ENCODE results near the gene EEF1G.

The EEF1G gene

GRCh38 chr11:62554387-62555167 is 19.1 kb downstream of the EEF1G start:
- H3K4me1 ChIP-seq (ENCODE audit: control insufficient read depth, insufficient read depth, low read length): peaks cover 6% of the 10 kb centered on the region; the same call in 1 of the 2 replicates

GRCh38 chr11:62553839-62554361 is 19.8 kb downstream of the EEF1G start:
- peaks cover 7 to 26% of the 10 kb centered on the region in 2 experiments; a peak in 2 of 3 replicates for H3K36me3 ChIP-seq (ENCODE audit: control insufficient read depth in 2 of 2, insufficient read depth in 1 of 2, low read length in 2 of 2)
- no peak for TF ChIP-seq YY1 (tag by site-specific recombination; IDR thresholded peaks at IDR 0.05)
- peak; percentile 17 for TF ChIP-seq ZBTB48 (tag by site-specific recombination; IDR thresholded peaks at IDR 0.05)
- TF ChIP-seq ZBTB11 (tag by site-specific recombination; conservative IDR thresholded peaks at IDR 0.05; ENCODE audit: low read depth): no peak
- no peak for TF ChIP-seq ZNF416 (tag by site-specific recombination; IDR thresholded peaks at IDR 0.05)
- TF ChIP-seq ZNF221 (tag by site-specific recombination; IDR thresholded peaks at IDR 0.05; ENCODE audit: borderline replicate concordance): no peak
- TF ChIP-seq ZNF658 (tag by site-specific recombination; IDR thresholded peaks at IDR 0.05): no peak
- no peak for TF ChIP-seq ZBTB17 (tag by site-specific recombination; IDR thresholded peaks at IDR 0.05)
- TF ChIP-seq GLI2 (tag by site-specific recombination; IDR thresholded peaks at IDR 0.05; ENCODE audit: borderline replicate concordance, low read depth): no peak
- 0 out of 2 replicates have a peak, but pooled peaks have one; percentile 15 for TF ChIP-seq HIC1 (tag by site-specific recombination; IDR thresholded peaks at IDR 0.05)
- peak; percentile 76; the same call in 1 of the 2 replicates for TF ChIP-seq SP7 (tag by site-specific recombination; IDR thresholded peaks at IDR 0.05)
- POLR2A ChIA-PET: interaction anchor here (0.6 to 5.7 kb wide), 9 partner anchors 8 to 288 kb away, joined by 3 to 53 read pairs (median 5); partner anchors contain the start of genes AHNAK, B3GAT3, C11orf98 and CSKMT
- peaks cover 6% of the 10 kb centered on the region; the same call in 1 of the 2 replicates for H3K4me1 ChIP-seq (ENCODE audit: control insufficient read depth, insufficient read depth, low read length)
- CTCF ChIA-PET: interaction anchor here (1.0 to 4.0 kb wide), 4 partner anchors 11 to 158 kb away, joined by 3 to 30 read pairs (median 11); no protein-coding TSS in a partner anchor
- H3K4me3 ChIP-seq (ENCODE audit: low read depth, low read length): no peak overlapping the region
- no peaks in the 10 kb centered on the region for H3K9me3 ChIP-seq (ENCODE audit: control insufficient read depth, insufficient read depth, low read depth, low read length)
- no peak overlapping the region for H3K27ac ChIP-seq (ENCODE audit: extremely low read depth, low read depth, low read length)

More at GRCh38 chr11:62554387-62555167, 19.1 kb downstream of the EEF1G start:
- ChIA-PET CTCF (interaction anchor here (1.3 to 4.0 kb wide), 5 partner anchors 12 to 159 kb away, joined by 5 to 30 read pairs (median 10); no protein-coding TSS in a partner anchor), POLR2A (interaction anchor here (0.6 to 5.7 kb wide), 4 partner anchors 8 to 110 kb away, joined by 4 to 53 read pairs (median 12); partner anchors contain the start of genes AHNAK, C11orf98, CSKMT and EEF1G)
- TF ChIP-seq ZNF837 (tag by site-specific recombination; IDR thresholded peaks at IDR 0.05): no peak
- TF ChIP-seq ZSCAN4 (tag by site-specific recombination; IDR thresholded peaks at IDR 0.05): no peak
- TF ChIP-seq ZBTB44 (tag by site-specific recombination; IDR thresholded peaks at IDR 0.05): no peak
- 0 out of 2 replicates have a peak, but pooled peaks have one; percentile 27 for TF ChIP-seq SCRT2 (tag by site-specific recombination; IDR thresholded peaks at IDR 0.05)
- no peak for TF ChIP-seq ZNF280C (tag by site-specific recombination; IDR thresholded peaks at IDR 0.05)
- TF ChIP-seq ZNF341 (tag by site-specific recombination; IDR thresholded peaks at IDR 0.05; ENCODE audit: low read depth): peak; percentile 44; the same call in 1 of the 2 replicates
- H3K4me3 ChIP-seq (ENCODE audit: low read depth, low read length): no peak overlapping the region
- H3K9me3 ChIP-seq (ENCODE audit: control insufficient read depth, insufficient read depth, low read depth, low read length): no peaks in the 10 kb centered on the region
- H3K36me3 ChIP-seq (ENCODE audit: control insufficient read depth in 2 of 2, insufficient read depth in 1 of 2, low read length in 2 of 2): peaks cover 9 to 33% of the 10 kb centered on the region in 2 experiments; a peak in 2 of 3 replicates
- no peak overlapping the region for H3K27ac ChIP-seq (ENCODE audit: extremely low read depth, low read depth, low read length)
